ENCODE measurements around the gene PHIP.

Gene PHIP

DNA sequence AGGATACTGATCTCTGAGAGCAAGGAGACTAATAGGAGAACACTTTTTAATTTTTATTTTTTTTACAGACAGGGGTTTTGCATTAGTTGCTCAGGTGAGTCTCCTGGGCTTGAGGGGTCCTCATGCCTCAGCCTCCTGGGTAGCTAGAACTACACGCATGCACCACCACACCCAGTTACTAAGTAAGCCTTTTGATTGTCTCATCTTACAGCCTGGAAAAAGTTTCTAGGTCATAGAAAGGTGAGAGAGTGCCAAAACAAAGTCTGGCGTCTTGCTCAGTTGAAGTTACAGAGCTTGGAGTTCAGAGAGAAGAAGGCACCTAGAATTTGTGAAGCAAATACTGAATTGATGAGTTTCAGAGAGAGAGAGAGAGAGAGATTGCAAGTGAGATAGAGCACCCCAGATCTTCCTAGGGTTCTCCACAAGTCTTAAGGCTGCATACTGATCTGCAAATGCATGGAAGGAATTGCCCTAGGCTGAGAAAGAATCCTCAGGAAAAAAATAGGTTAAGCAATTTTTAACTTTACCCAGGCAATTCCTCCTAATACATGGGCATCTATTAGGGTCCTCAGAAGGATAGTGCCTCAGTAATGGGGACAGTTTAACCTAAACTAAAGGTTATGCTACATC lies 37.6 kb upstream of the PHIP start:
- no peak overlapping the region for H3K14ac ChIP-seq (ENCODE audit: low read length)

DNA sequence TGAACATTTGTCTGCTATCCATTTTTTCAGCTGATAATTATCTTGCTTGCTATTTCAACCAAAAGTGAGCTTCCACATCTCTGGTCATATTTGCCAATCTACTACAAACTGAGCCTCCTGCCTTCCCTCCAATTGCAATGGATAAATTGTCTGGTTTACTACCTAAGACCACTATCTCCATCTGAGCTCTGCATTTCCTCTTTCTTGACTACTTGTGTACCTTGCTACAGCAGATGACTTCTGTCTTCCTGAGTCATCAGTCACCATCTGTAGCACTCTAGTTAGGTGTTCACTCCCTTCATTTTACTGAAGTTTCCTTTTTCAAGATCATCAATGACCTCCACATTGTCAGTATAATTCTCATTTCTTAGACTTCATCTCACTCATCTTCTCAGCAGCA lies 33.5 kb upstream of the PHIP start:
- H3K36me3 ChIP-seq (replicated peaks in 1 of 2; ENCODE audit: control insufficient read depth in 2 of 2, insufficient read depth in 2 of 2, low read length in 2 of 2), result no peaks in the 10 kb centered on the region
- H3K79me1 ChIP-seq (ENCODE audit: low read depth, low read length), result no peaks in the 10 kb centered on the region
- H2BK120ac ChIP-seq (ENCODE audit: low read depth, low read length), result no peak overlapping the region
- H3K4me2 ChIP-seq (ENCODE audit: insufficient read depth, low read length, poor library complexity, severe bottlenecking), result no peak overlapping the region
- H2BK15ac ChIP-seq (ENCODE audit: low read length), result no peak overlapping the region
- no peak overlapping the region for H2BK5ac ChIP-seq (ENCODE audit: low read length)
- no peak overlapping the region for H4K91ac ChIP-seq (ENCODE audit: low read depth, low read length, poor library complexity)
- no peak overlapping the region for H3K9ac ChIP-seq (ENCODE audit: low read depth, low read length, poor library complexity)
- no peak overlapping the region for H3K18ac ChIP-seq (ENCODE audit: low read length)
- H3K14ac ChIP-seq (ENCODE audit: low read length), result no peak overlapping the region
- no peak overlapping the region for H2AFZ ChIP-seq (ENCODE audit: low read length)
- H3K4me1 ChIP-seq (ENCODE audit: control insufficient read depth in 2 of 2, insufficient read depth in 1 of 2, low read depth in 1 of 2, low read length in 2 of 2), result peaks cover 0 to 2% of the 10 kb centered on the region in 2 donors
- H3K27ac ChIP-seq (replicated peaks; ENCODE audit: low read length), result no peak overlapping the region
- no peaks in the 10 kb centered on the region for H3K9me3 ChIP-seq (replicated peaks in 1 of 2; ENCODE audit: control insufficient read depth in 2 of 2, insufficient read depth in 1 of 2, low read depth in 1 of 2, low read length in 2 of 2)
- H2AK5ac ChIP-seq (ENCODE audit: low read depth, low read length), result no peak overlapping the region
- no peak overlapping the region for H3K4me3 ChIP-seq (ENCODE audit: low read length in 2 of 2)
- DNase-seq (ENCODE audit: low spot score), result no peak
- no peak overlapping the region for H3K4ac ChIP-seq (ENCODE audit: low read length)
- H4K8ac ChIP-seq (ENCODE audit: low read depth, low read length), result no peak overlapping the region
- H3K27me3 ChIP-seq (ENCODE audit: control insufficient read depth in 3 of 3, insufficient read depth in 3 of 3, low read depth in 1 of 3, low read length in 3 of 3), result no peaks in the 10 kb centered on the region
- no peak overlapping the region for H2BK12ac ChIP-seq (ENCODE audit: low read length)
- no peak overlapping the region for H3K23ac ChIP-seq (ENCODE audit: low read depth, low read length, poor library complexity)

More for the DNA sequence above, 37.6 kb upstream of the PHIP start:
- Histone ChIP-seq H3K9me3 (replicated peaks in 1 of 2; ENCODE audit: control insufficient read depth in 2 of 2, insufficient read depth in 1 of 2, low read depth in 1 of 2, low read length in 2 of 2) (no peaks in the 10 kb centered on the region), H3K9ac (ENCODE audit: low read depth, low read length, poor library complexity) (no peak overlapping the region), H3K23ac (ENCODE audit: low read depth, low read length, poor library complexity) (no peak overlapping the region), H2BK120ac (ENCODE audit: low read depth, low read length) (no peak overlapping the region), H3K36me3 (replicated peaks in 1 of 2; ENCODE audit: control insufficient read depth in 2 of 2, insufficient read depth in 2 of 2, low read length in 2 of 2) (no peaks in the 10 kb centered on the region), H2AK5ac (ENCODE audit: low read depth, low read length) (no peak overlapping the region), H2BK15ac (ENCODE audit: low read length) (no peak overlapping the region), H3K79me1 (ENCODE audit: low read depth, low read length) (no peaks in the 10 kb centered on the region), H3K4ac (ENCODE audit: low read length) (no peak overlapping the region), H3K4me1 (ENCODE audit: control insufficient read depth in 2 of 2, insufficient read depth in 1 of 2, low read depth in 1 of 2, low read length in 2 of 2) (peaks cover 0 to 2% of the 10 kb centered on the region in 2 donors), H3K27me3 (ENCODE audit: control insufficient read depth in 3 of 3, insufficient read depth in 3 of 3, low read depth in 1 of 3, low read length in 3 of 3) (no peaks in the 10 kb centered on the region), H2BK12ac (ENCODE audit: low read length) (no peak overlapping the region), H3K4me3 (ENCODE audit: low read length in 2 of 2) (no peak overlapping the region), H4K91ac (ENCODE audit: low read depth, low read length, poor library complexity) (no peak overlapping the region), H3K18ac (ENCODE audit: low read length) (no peak overlapping the region), H4K8ac (ENCODE audit: low read depth, low read length) (no peak overlapping the region), H2BK5ac (ENCODE audit: low read length) (no peak overlapping the region), H2AFZ (ENCODE audit: low read length) (no peak overlapping the region), H3K27ac (replicated peaks; ENCODE audit: low read length) (no peak overlapping the region), H3K4me2 (ENCODE audit: insufficient read depth, low read length, poor library complexity, severe bottlenecking) (no peak overlapping the region)
- DNase-seq (ENCODE audit: low spot score), result no peak
- no CpG with 5 or more reads among the region's 2 CpGs for WGBS, 2 donors (ENCODE audit: extremely low coverage in 2 of 2, insufficient read length in 2 of 2, insufficient replicate concordance in 1 of 2)

DNA sequence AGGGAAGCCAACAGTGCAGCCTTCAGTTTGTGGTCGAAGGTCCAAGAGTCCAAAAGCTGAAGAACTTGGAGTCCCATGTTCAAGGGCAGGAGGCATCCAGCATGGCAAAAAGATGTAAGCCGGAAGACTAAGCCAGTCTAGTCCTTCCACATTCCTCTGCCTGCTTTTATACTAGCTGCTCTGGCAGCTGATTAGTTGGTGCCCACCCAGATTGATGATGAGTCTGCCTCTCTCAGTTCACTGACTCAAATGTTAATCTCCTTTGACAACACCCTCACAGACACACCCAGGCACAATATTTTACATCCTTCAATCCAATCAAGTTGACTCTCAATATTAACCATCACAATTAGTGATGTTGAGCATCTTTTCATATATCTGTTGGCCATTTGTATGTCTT lies 23.1 kb upstream of the PHIP start:
- Histone ChIP-seq H3K27me3 (ENCODE audit: control insufficient read depth in 3 of 3, insufficient read depth in 3 of 3, low read depth in 1 of 3, low read length in 3 of 3) (no peaks in the 10 kb centered on the region), H2BK120ac (ENCODE audit: low read depth, low read length) (no peak overlapping the region), H3K36me3 (replicated peaks in 1 of 2; ENCODE audit: control insufficient read depth in 2 of 2, insufficient read depth in 2 of 2, low read length in 2 of 2) (no peaks in the 10 kb centered on the region), H2BK15ac (ENCODE audit: low read length) (no peak overlapping the region), H2BK5ac (ENCODE audit: low read length) (no peak overlapping the region), H3K4me1 (ENCODE audit: control insufficient read depth in 2 of 2, insufficient read depth in 1 of 2, low read depth in 1 of 2, low read length in 2 of 2) (no peaks in the 10 kb centered on the region), H3K9me3 (replicated peaks in 1 of 2; ENCODE audit: control insufficient read depth in 2 of 2, insufficient read depth in 1 of 2, low read depth in 1 of 2, low read length in 2 of 2) (no peaks in the 10 kb centered on the region), H3K4ac (ENCODE audit: low read length) (no peak overlapping the region), H4K91ac (ENCODE audit: low read depth, low read length, poor library complexity) (no peak overlapping the region), H2AFZ (ENCODE audit: low read length) (no peak overlapping the region), H2BK12ac (ENCODE audit: low read length) (no peak overlapping the region), H3K9ac (ENCODE audit: low read depth, low read length, poor library complexity) (no peak overlapping the region), H3K18ac (ENCODE audit: low read length) (no peak overlapping the region), H3K79me1 (ENCODE audit: low read depth, low read length) (no peaks in the 10 kb centered on the region), H3K23ac (ENCODE audit: low read depth, low read length, poor library complexity) (no peak overlapping the region), H3K4me3 (ENCODE audit: low read length in 2 of 2) (no peak overlapping the region), H3K14ac (ENCODE audit: low read length) (no peak overlapping the region), H3K27ac (replicated peaks; ENCODE audit: low read length) (no peak overlapping the region), H2AK5ac (ENCODE audit: low read depth, low read length) (no peak overlapping the region), H4K8ac (ENCODE audit: low read depth, low read length) (no peak overlapping the region), H3K4me2 (ENCODE audit: insufficient read depth, low read length, poor library complexity, severe bottlenecking) (no peak overlapping the region)
- no peak for DNase-seq (ENCODE audit: low spot score)
- WGBS, 2 donors (ENCODE audit: extremely low coverage in 2 of 2, insufficient read length in 2 of 2, insufficient replicate concordance in 1 of 2), result no CpG with 5 or more reads among the region's 2 CpGs

DNA sequence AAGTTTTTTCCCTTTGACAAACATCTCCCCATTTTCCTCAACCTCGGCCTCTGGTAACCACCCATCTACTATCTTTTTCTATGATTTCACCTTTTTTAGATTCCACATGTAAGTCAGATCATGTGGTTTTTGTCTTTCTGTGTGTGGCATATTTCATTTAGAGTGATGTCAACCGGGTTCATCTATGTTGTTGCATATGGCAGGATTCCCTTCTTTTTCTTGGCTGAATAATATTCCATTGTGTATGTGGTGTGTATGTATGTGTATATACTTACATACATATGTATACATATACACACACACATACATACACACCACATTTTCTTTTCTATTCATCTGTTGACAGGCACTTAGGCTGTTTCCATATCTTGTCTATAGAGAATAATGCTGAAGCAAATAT lies 22.2 kb upstream of the PHIP start:
- H4K91ac ChIP-seq (ENCODE audit: low read depth, low read length, poor library complexity), result no peak overlapping the region
- no peaks in the 10 kb centered on the region for H3K27me3 ChIP-seq (ENCODE audit: control insufficient read depth in 3 of 3, insufficient read depth in 3 of 3, low read depth in 1 of 3, low read length in 3 of 3)
- no peak overlapping the region for H4K8ac ChIP-seq (ENCODE audit: low read depth, low read length)
- no peak overlapping the region for H2BK15ac ChIP-seq (ENCODE audit: low read length)
- no peak overlapping the region for H2AFZ ChIP-seq (ENCODE audit: low read length)
- H3K23ac ChIP-seq (ENCODE audit: low read depth, low read length, poor library complexity), result no peak overlapping the region
- no peaks in the 10 kb centered on the region for H3K4me1 ChIP-seq (ENCODE audit: control insufficient read depth in 2 of 2, insufficient read depth in 1 of 2, low read depth in 1 of 2, low read length in 2 of 2)
- H2BK120ac ChIP-seq (ENCODE audit: low read depth, low read length), result no peak overlapping the region
- no peak overlapping the region for H3K9ac ChIP-seq (ENCODE audit: low read depth, low read length, poor library complexity)
- no CpG with 5 or more reads among the region's 2 CpGs for WGBS, 2 donors (ENCODE audit: extremely low coverage in 2 of 2, insufficient read length in 2 of 2, insufficient replicate concordance in 1 of 2)
- DNase-seq (ENCODE audit: low spot score), result no peak
- no peak overlapping the region for H2BK5ac ChIP-seq (ENCODE audit: low read length)
- H3K4me2 ChIP-seq (ENCODE audit: insufficient read depth, low read length, poor library complexity, severe bottlenecking), result no peak overlapping the region
- no peaks in the 10 kb centered on the region for H3K9me3 ChIP-seq (replicated peaks in 1 of 2; ENCODE audit: control insufficient read depth in 2 of 2, insufficient read depth in 1 of 2, low read depth in 1 of 2, low read length in 2 of 2)
- no peak overlapping the region for H3K27ac ChIP-seq (replicated peaks; ENCODE audit: low read length)
- H3K14ac ChIP-seq (ENCODE audit: low read length), result no peak overlapping the region
- H2AK5ac ChIP-seq (ENCODE audit: low read depth, low read length), result no peak overlapping the region
- no peak overlapping the region for H3K4me3 ChIP-seq (ENCODE audit: low read length in 2 of 2)
- no peak overlapping the region for H3K4ac ChIP-seq (ENCODE audit: low read length)
- no peaks in the 10 kb centered on the region for H3K36me3 ChIP-seq (replicated peaks in 1 of 2; ENCODE audit: control insufficient read depth in 2 of 2, insufficient read depth in 2 of 2, low read length in 2 of 2)
- H2BK12ac ChIP-seq (ENCODE audit: low read length), result no peak overlapping the region
- H3K18ac ChIP-seq (ENCODE audit: low read length), result no peak overlapping the region
- no peaks in the 10 kb centered on the region for H3K79me1 ChIP-seq (ENCODE audit: low read depth, low read length)
